Mesenchymal stem cell (in vitro differentiated cells and primary cell): ENCODE measurements around the gene AOC1.

Experiments used
- DNase-seq: peaks from one replicate; pipeline ENCODE4 v3.0.0-alpha.2; 2013
- H2AFZ ChIP-seq: one replicate; pipeline ENCODE4 v1.6.1; 2013; ENCODE audit warnings: low read depth, mild to moderate bottlenecking, control low read depth, inconsistent platforms, low read length, moderate library complexity
- H2AK5ac ChIP-seq: 2 replicates; pipeline ENCODE4 v1.6.1; 2013; ENCODE audit warnings: low read length, moderate library complexity, mild to moderate bottlenecking, inconsistent platforms; ENCODE audit not compliant: severe bottlenecking
- H2BK120ac ChIP-seq: one replicate; pipeline ENCODE4 v1.6.1; 2013; ENCODE audit warnings: low read depth, mild to moderate bottlenecking, inconsistent platforms, low read length, moderate library complexity
- H2BK12ac ChIP-seq, 2 experiments: one replicate each; pipeline ENCODE4 v1.6.1; 2013; ENCODE audit warnings: inconsistent platforms in 2 of 2, low read length in 2 of 2, mild to moderate bottlenecking in 2 of 2, moderate library complexity in 2 of 2, control low read depth in 1 of 2
- H2BK15ac ChIP-seq: one replicate; pipeline ENCODE4 v1.6.1; 2013; ENCODE audit warnings: mild to moderate bottlenecking, low read depth, inconsistent platforms; ENCODE audit not compliant: poor library complexity, severe bottlenecking
- H2BK5ac ChIP-seq: 2 replicates; pipeline ENCODE4 v1.6.1; 2013; ENCODE audit warnings: low read depth, mild to moderate bottlenecking, low read length, control low read depth, inconsistent platforms; ENCODE audit not compliant: poor library complexity, severe bottlenecking
- H3K14ac ChIP-seq, 2 experiments: one replicate each; pipeline ENCODE4 v1.6.1; 2013; ENCODE audit warnings: inconsistent platforms in 2 of 2, low read length in 2 of 2, control low read depth in 1 of 2, mild to moderate bottlenecking in 1 of 2, moderate library complexity in 1 of 2
- H3K18ac ChIP-seq, 2 experiments: one replicate each; pipeline ENCODE4 v1.6.1; 2013; ENCODE audit warnings: inconsistent platforms in 2 of 2, low read length in 2 of 2, control low read depth in 1 of 2, low read depth in 1 of 2, mild to moderate bottlenecking in 1 of 2
- H3K23ac ChIP-seq, 2 experiments: one replicate each; pipeline ENCODE4 v1.6.1; 2013; ENCODE audit warnings: inconsistent platforms in 2 of 2, low read length in 2 of 2, mild to moderate bottlenecking in 2 of 2, moderate library complexity in 2 of 2, control low read depth in 1 of 2
- H3K27ac ChIP-seq: 2 replicates; pipeline ENCODE4 v1.5.1; 2013; ENCODE audit warnings: mild to moderate bottlenecking, moderate library complexity, low read length, control low read depth, inconsistent platforms; ENCODE audit not compliant: poor library complexity, severe bottlenecking
- H3K27me3 ChIP-seq, 2 experiments: 2 replicates each; pipeline versions ENCODE4 v1.6.1 to v1.7.0; 2013; ENCODE audit warnings: low read length in 2 of 2, mild to moderate bottlenecking in 2 of 2, moderate library complexity in 2 of 2, control low read depth in 1 of 2, inconsistent platforms in 1 of 2; ENCODE audit not compliant: control insufficient read depth in 1 of 2, insufficient read depth in 1 of 2
- H3K36me3 ChIP-seq, 2 experiments: 2 replicates each; pipeline versions ENCODE4 v1.6.1 to v1.7.0; 2013; ENCODE audit warnings: low read length in 2 of 2, control low read depth in 1 of 2, inconsistent platforms in 1 of 2, low read depth in 1 of 2, mild to moderate bottlenecking in 1 of 2; ENCODE audit not compliant: insufficient read depth in 2 of 2, control insufficient read depth in 1 of 2
- H3K4ac ChIP-seq, 2 experiments: one replicate each; pipeline ENCODE4 v1.6.1; 2013; ENCODE audit warnings: inconsistent platforms in 2 of 2, low read length in 2 of 2, mild to moderate bottlenecking in 2 of 2, moderate library complexity in 2 of 2, control low read depth in 1 of 2, low read depth in 1 of 2
- H3K4me1 ChIP-seq: 2 replicates; pipeline ENCODE4 v1.6.1; 2013; ENCODE audit warnings: low read depth, low read length, control low read depth; ENCODE audit not compliant: control insufficient read depth, insufficient read depth
- H3K4me2 ChIP-seq: 2 replicates; pipeline ENCODE4 v1.6.1; 2013; ENCODE audit warnings: low read length, mild to moderate bottlenecking, inconsistent platforms; ENCODE audit not compliant: poor library complexity, severe bottlenecking
- H3K4me3 ChIP-seq, 2 experiments: 2 replicates each; pipeline versions ENCODE4 v1.5.1 to v1.7.0; 2013; ENCODE audit warnings: low read length in 2 of 2, mild to moderate bottlenecking in 2 of 2, control low read depth in 1 of 2, low read depth in 1 of 2; ENCODE audit not compliant: insufficient read depth in 1 of 2
- H3K79me1 ChIP-seq: replicated peaks from 2 replicates; pipeline ENCODE4 v1.6.1; 2013; ENCODE audit warnings: mild to moderate bottlenecking, control low read depth, low read length, inconsistent platforms; ENCODE audit not compliant: poor library complexity, severe bottlenecking
- H3K9ac ChIP-seq: 2 replicates; pipeline ENCODE4 v1.7.0; 2013; ENCODE audit warnings: mild to moderate bottlenecking, low read length, moderate library complexity
- H3K9me3 ChIP-seq: 2 replicates; pipeline ENCODE4 v1.7.0; 2013; ENCODE audit warnings: mild to moderate bottlenecking, low read length; ENCODE audit not compliant: control insufficient read depth
- H4K8ac ChIP-seq: one replicate; pipeline ENCODE4 v1.6.1; 2013; ENCODE audit warnings: inconsistent platforms, mild to moderate bottlenecking, low read length, moderate library complexity
- H4K91ac ChIP-seq: one replicate; pipeline ENCODE4 v1.6.1; 2013; ENCODE audit warnings: mild to moderate bottlenecking, low read length, inconsistent platforms
- WGBS: methylation state at CpG from one replicate; pipeline ENCODE4 v1.1.7; 2013; ENCODE audit warnings: mixed read lengths; 5-methylcytosine and 5-hydroxymethylcytosine counted together

The AOC1 gene

DNA sequence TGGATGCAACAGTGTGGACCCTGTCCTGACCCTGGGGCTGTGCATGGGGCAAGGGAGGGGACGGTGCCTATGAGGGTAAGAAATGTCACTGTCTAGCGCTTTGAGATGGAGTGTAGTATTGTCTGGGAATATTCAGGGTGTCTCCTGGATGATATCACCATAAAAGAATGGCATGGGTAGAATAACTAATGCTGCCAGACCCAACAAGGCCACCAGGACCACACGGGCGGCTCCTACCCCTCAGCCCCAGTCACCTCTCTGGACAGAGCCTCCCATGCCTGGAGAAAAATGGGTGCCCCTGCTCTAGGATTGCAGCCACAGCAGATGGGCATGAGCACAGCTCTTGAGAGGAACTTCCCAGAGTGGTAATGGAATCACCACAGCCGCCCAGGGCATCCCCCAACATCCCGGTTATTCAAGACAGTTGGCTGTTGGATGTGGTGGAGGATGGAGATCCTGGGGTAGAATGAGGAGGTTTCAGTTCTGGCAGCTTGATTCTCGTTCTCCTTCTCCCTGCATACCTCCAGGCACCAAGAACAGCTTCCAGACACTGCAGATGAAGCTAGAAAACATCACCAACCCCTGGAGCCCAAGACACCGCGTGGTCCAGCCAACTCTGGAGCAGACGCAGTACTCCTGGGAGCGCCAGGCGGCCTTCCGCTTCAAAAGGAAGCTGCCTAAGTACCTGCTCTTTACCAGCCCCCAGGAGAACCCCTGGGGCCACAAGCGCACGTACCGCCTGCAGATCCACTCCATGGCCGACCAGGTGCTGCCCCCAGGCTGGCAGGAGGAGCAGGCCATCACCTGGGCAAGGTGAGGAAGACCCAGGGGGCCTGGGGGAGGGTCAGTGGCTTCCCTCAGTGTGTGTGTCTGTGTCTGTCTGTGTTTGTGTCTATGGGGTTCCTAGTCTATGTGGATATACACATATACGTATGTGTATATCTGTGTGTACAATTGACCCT, 6.2 kb downstream of the AOC1 start:
- Histone ChIP-seq H3K4ac (no peak overlapping the region), H3K14ac (no peak overlapping the region), H2BK5ac (no peak overlapping the region), H3K18ac (no peak overlapping the region), H2BK15ac (no peak overlapping the region), H2BK120ac (no peak overlapping the region), H4K91ac (no peak overlapping the region), H4K8ac (no peak overlapping the region), H3K9ac (no peak overlapping the region), H3K23ac (no peak overlapping the region), H2BK12ac (no peak overlapping the region), H3K4me2 (no peak overlapping the region), H3K9me3 (no peaks in the 10 kb centered on the region), H3K4me3 (no peak overlapping the region), H3K27ac (no peak overlapping the region), H3K27me3 (peaks cover 0 to 8% of the 10 kb centered on the region in 2 experiments), H2AK5ac (no peak overlapping the region), H3K79me1 (no peaks in the 10 kb centered on the region), H3K4me1 (peaks cover 1% of the 10 kb centered on the region), H2AFZ (no peak overlapping the region), H3K36me3 (no peaks in the 10 kb centered on the region)
- no peak for DNase-seq
- WGBS = 78% methylated on average over 14 of the region's 18 CpGs

DNA sequence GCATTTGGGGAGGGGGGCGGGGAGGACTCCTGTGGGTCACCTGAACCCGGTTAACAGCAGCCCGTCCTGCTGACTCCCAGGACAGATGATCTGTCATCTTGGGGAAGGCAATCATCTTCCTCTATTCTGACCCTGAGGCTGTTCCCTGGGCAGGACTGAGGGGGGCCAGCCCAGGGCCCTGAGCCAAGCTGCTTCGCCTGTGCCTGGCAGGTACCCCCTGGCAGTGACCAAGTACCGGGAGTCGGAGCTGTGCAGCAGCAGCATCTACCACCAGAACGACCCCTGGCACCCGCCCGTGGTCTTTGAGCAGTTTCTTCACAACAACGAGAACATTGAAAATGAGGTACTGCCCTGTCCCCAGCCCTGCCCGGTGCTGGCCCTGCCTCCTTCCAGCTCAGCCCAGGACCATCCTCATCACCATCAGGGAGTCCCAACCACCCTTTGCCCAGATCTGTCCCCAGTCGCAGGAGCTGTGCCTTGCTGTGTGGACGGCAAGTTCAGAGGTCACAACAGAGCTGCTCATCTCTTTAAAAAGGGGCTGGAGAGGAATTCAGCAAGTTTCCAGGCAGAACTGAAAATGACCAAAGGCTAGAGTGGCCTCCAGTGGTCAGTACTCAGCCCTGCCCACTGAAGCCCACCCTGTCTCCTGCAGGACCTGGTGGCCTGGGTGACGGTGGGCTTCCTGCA, 8.1 kb downstream of the AOC1 start:
- 72% methylated on average over 14 of the region's 14 CpGs for WGBS
- Histone ChIP-seq H3K79me1 (no peaks in the 10 kb centered on the region), H3K4me3 (no peak overlapping the region), H3K18ac (no peak overlapping the region), H3K9ac (no peak overlapping the region), H3K4ac (no peak overlapping the region), H3K14ac (no peak overlapping the region), H2BK5ac (no peak overlapping the region), H3K27ac (no peak overlapping the region), H3K4me1 (peaks cover 1% of the 10 kb centered on the region), H4K91ac (no peak overlapping the region), H4K8ac (no peak overlapping the region), H2AFZ (no peak overlapping the region), H2BK12ac (no peak overlapping the region), H2AK5ac (no peak overlapping the region), H3K23ac (no peak overlapping the region), H3K27me3 (no peaks in the 10 kb centered on the region), H2BK15ac (no peak overlapping the region), H3K9me3 (no peaks in the 10 kb centered on the region), H3K4me2 (no peak overlapping the region), H2BK120ac (no peak overlapping the region), H3K36me3 (no peaks in the 10 kb centered on the region)
- DNase-seq = no peak

DNA sequence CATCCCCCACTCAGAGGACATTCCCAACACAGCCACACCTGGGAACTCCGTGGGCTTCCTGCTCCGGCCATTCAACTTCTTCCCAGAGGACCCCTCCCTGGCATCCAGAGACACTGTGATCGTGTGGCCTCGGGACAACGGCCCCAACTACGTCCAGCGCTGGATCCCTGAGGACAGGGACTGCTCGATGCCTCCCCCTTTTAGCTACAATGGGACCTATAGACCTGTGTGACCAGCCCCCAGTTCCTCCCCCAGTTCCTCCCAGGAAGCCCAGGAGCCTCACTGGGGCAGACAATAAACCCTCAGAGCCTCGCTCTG, 8.6 kb downstream of the AOC1 start:
- no peak overlapping the region for H3K27ac ChIP-seq
- no peaks in the 10 kb centered on the region for H3K27me3 ChIP-seq
- H2BK15ac ChIP-seq = no peak overlapping the region
- no peaks in the 10 kb centered on the region for H3K79me1 ChIP-seq
- H3K18ac ChIP-seq = no peak overlapping the region
- no peak overlapping the region for H3K4me2 ChIP-seq
- H3K9me3 ChIP-seq = no peaks in the 10 kb centered on the region
- H2BK12ac ChIP-seq = no peak overlapping the region
- peaks cover 1% of the 10 kb centered on the region for H3K4me1 ChIP-seq
- no peak overlapping the region for H3K14ac ChIP-seq
- no peak overlapping the region for H2AK5ac ChIP-seq
- no peak overlapping the region for H4K91ac ChIP-seq
- no peak overlapping the region for H4K8ac ChIP-seq
- DNase-seq = no peak
- H3K36me3 ChIP-seq = no peaks in the 10 kb centered on the region
- no peak overlapping the region for H2BK120ac ChIP-seq
- H3K23ac ChIP-seq = no peak overlapping the region
- H3K4me3 ChIP-seq = no peak overlapping the region
- H2AFZ ChIP-seq = no peak overlapping the region
- WGBS = 88% methylated on average over 9 of the region's 9 CpGs
- H3K9ac ChIP-seq = no peak overlapping the region
- no peak overlapping the region for H3K4ac ChIP-seq
- H2BK5ac ChIP-seq = no peak overlapping the region

DNA sequence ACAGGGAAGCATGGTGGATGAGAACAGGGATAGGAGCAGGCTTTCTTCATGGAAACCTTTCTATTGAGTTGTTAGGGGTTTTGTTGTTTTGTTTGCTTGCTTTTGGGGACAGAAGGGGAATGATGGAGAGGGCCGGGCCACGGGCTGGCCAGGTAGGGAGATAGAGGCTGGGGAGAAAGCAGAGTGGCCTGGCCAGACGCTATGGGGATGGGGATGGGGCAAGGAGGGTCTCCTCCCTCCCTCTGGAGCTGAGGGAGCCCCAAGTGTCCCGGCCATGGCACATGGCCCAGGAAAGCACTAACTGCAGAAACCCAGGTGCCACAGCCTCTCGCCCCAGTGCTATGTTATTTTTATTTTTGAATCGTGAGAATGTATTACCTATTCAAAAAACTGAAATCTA, 10.0 kb downstream of the AOC1 start:
- H3K9ac ChIP-seq = no peak overlapping the region
- 83% methylated on average over 3 of the region's 6 CpGs for WGBS
- no peak for DNase-seq
- no peak overlapping the region for H3K4me3 ChIP-seq
- no peak overlapping the region for H3K14ac ChIP-seq
- H2AK5ac ChIP-seq = no peak overlapping the region
- H4K8ac ChIP-seq = no peak overlapping the region
- H3K4me1 ChIP-seq = no peaks in the 10 kb centered on the region
- peaks cover 0 to 5% of the 10 kb centered on the region in 2 experiments for H3K27me3 ChIP-seq
- H2BK12ac ChIP-seq = no peak overlapping the region
- H2BK5ac ChIP-seq = no peak overlapping the region
- H3K18ac ChIP-seq = no peak overlapping the region
- no peak overlapping the region for H2AFZ ChIP-seq
- H3K36me3 ChIP-seq = no peaks in the 10 kb centered on the region
- H3K4me2 ChIP-seq = no peak overlapping the region
- no peak overlapping the region for H4K91ac ChIP-seq
- H3K27ac ChIP-seq = no peak overlapping the region
- H2BK120ac ChIP-seq = no peak overlapping the region
- no peak overlapping the region for H3K4ac ChIP-seq
- no peak overlapping the region for H2BK15ac ChIP-seq
- no peak overlapping the region for H3K23ac ChIP-seq
- H3K9me3 ChIP-seq = peaks cover 9% of the 10 kb centered on the region
- H3K79me1 ChIP-seq = no peaks in the 10 kb centered on the region
